Endothelial cell of umbilical vein (primary cell): ENCODE data around the gene MAP6D1. TPM values are rescaled to one million over a fixed set of nuclear protein-coding genes. Genes with fewer than 3 reads are reported as not detected.

Experiments
- BruUV-seq: library from RNA; stranded (reverse); fragments of 400-500 nt; replicated peaks from 2 replicates; lab custom pipeline; 2021; lab: Mats Ljungman, UMichigan
- CTCF ChIA-PET: fragments of 300-600, 350-600 bp; sonication (Branson Sonifier 250); formaldehyde crosslinking; loops from one replicate; lab custom pipeline; 2021; ENCODE audit warnings: antibody characterized with exemption, inconsistent platforms; lab: Charles Lee
- POLR2A ChIA-PET: fragments of 300-600, 350-600 bp; sonication (Branson Sonifier 250); formaldehyde crosslinking; loops from one replicate; lab custom pipeline; 2021; ENCODE audit warnings: antibody characterized with exemption, inconsistent platforms; lab: Charles Lee
- DNase-seq: peaks from one replicate; pipeline ENCODE4 v3.0.0-alpha.2; 2011; ENCODE audit warnings: low read depth, low spot score
- FAIRE-seq: peaks from 2 replicates; lab custom pipeline; 2011; peaks lifted over from hg19 to GRCh38; lab: Jason Lieb, UNC
- H2AFZ ChIP-seq: 2 replicates; pipeline ENCODE4 v1.6.0; 2012; ENCODE audit warnings: low read depth, low read length, control low read depth, inconsistent platforms
- H3K27ac ChIP-seq: 2 replicates; pipeline ENCODE4 v1.5.1; 2011; ENCODE audit warnings: low read depth, mild to moderate bottlenecking, control low read depth, low read length, moderate library complexity; ENCODE audit not compliant: insufficient read depth
- H3K27me3 ChIP-seq, 2 experiments: 2 replicates each; pipeline versions ENCODE4 v1.6.0 to v1.6.1; 2011; ENCODE audit warnings: low read length in 2 of 2, mixed read lengths in 1 of 2; ENCODE audit not compliant: control insufficient read depth in 2 of 2, insufficient read depth in 2 of 2
- H3K36me3 ChIP-seq, 2 experiments: 2 replicates in 1 of 2; 3 replicates in 1 of 2; pipeline ENCODE4 v1.5.1; 2011; ENCODE audit warnings: low read length in 2 of 2, mild to moderate bottlenecking in 1 of 2, moderate library complexity in 1 of 2; ENCODE audit not compliant: control insufficient read depth in 2 of 2, insufficient read depth in 2 of 2; ENCODE audit errors: extremely low read depth in 1 of 2
- H3K4me1 ChIP-seq: 3 replicates; pipeline ENCODE4 v1.5.1; 2011; ENCODE audit warnings: mild to moderate bottlenecking, low read length; ENCODE audit not compliant: control insufficient read depth, insufficient read depth; ENCODE audit errors: extremely low read depth
- H3K4me2 ChIP-seq: 2 replicates; pipeline ENCODE4 v1.6.1; 2011; ENCODE audit warnings: low read length, control low read depth, mixed read lengths; ENCODE audit not compliant: insufficient read depth
- H3K4me3 ChIP-seq, 3 experiments: fragments of 200-600 bp in 1 of 3; sonication (generic), shearing (Covaris generic) in 1 of 3; replicated peaks in 1 of 3; 2 replicates each; pipeline ENCODE4 v1.5.1; 2011 to 2016; ENCODE audit warnings: control low read depth in 3 of 3, low read length in 3 of 3, mild to moderate bottlenecking in 2 of 3, inconsistent platforms in 1 of 3, low read depth in 1 of 3, moderate library complexity in 1 of 3; ENCODE audit not compliant: insufficient read depth in 1 of 3
- H3K79me2 ChIP-seq: 2 replicates; pipeline ENCODE4 v1.6.0; 2012; ENCODE audit warnings: low read length, inconsistent platforms; ENCODE audit not compliant: control insufficient read depth, insufficient read depth
- H3K9ac ChIP-seq: replicated peaks from 2 replicates; pipeline ENCODE3; 2011; ENCODE audit warnings: low read length, control low read depth; ENCODE audit not compliant: insufficient read depth; ENCODE audit errors: extremely low read depth
- H3K9me1 ChIP-seq: replicated peaks from 3 replicates; pipeline ENCODE4 v1.6.0; 2011; ENCODE audit warnings: mild to moderate bottlenecking, low read length; ENCODE audit not compliant: control insufficient read depth, insufficient read depth; ENCODE audit errors: extremely low read depth
- H3K9me3 ChIP-seq: replicated peaks from 2 replicates; pipeline ENCODE4 v1.5.1; 2012; ENCODE audit warnings: low read length, inconsistent platforms; ENCODE audit not compliant: control insufficient read depth, insufficient read depth
- H4K20me1 ChIP-seq: replicated peaks from 2 replicates; pipeline ENCODE3; 2011; ENCODE audit warnings: mild to moderate bottlenecking, low read length; ENCODE audit not compliant: control insufficient read depth, insufficient read depth; ENCODE audit errors: extremely low read depth
- EZH2 ChIP-seq: IDR thresholded peaks from 2 replicates; pipeline ENCODE4 v1.6.1; 2012; ENCODE audit warnings: borderline replicate concordance, low read depth, mild to moderate bottlenecking, moderate library complexity, low read length, inconsistent platforms; ENCODE audit not compliant: severe bottlenecking
- FOS ChIP-seq: IDR thresholded peaks from 2 replicates; pipeline ENCODE4 v1.6.1; 2011; ENCODE audit warnings: mild to moderate bottlenecking, low read length, moderate library complexity, borderline replicate concordance; ENCODE audit not compliant: insufficient read depth
- GATA2 ChIP-seq: IDR thresholded peaks from 2 replicates; pipeline ENCODE4 v1.7.0; 2011; ENCODE audit warnings: low read depth, mild to moderate bottlenecking, moderate library complexity, mixed read lengths, low read length; ENCODE audit not compliant: insufficient read length, insufficient read depth
- JUN ChIP-seq: IDR thresholded peaks from 2 replicates; pipeline ENCODE4 v1.6.1; 2011; ENCODE audit warnings: borderline replicate concordance, low read depth; ENCODE audit not compliant: insufficient read length, insufficient read depth
- MYC ChIP-seq: IDR thresholded peaks from one replicate; pipeline ENCODE4 v1.6.1; 2011; ENCODE audit warnings: mild to moderate bottlenecking, low read depth, low read length
- POLR2A ChIP-seq: IDR thresholded peaks from 2 replicates; pipeline ENCODE4 v1.6.1; 2012; ENCODE audit warnings: low read depth, mild to moderate bottlenecking, control low read depth, low read length
- POLR2AphosphoS5 ChIP-seq: IDR thresholded peaks from 2 replicates; pipeline ENCODE4 v1.6.1; 2012; ENCODE audit warnings: low read depth, mild to moderate bottlenecking, control low read depth, low read length, moderate library complexity; ENCODE audit not compliant: insufficient read depth
- dilution Hi-C: fragments of 300-500 bp; cut with MboI; formaldehyde crosslinking; loops from one replicate; pipeline ENCODE4 v1.15.0; 2019; ENCODE audit warnings: low sequenced_read_pairs; ENCODE audit not compliant: extremely low pct_ligation_motif_present
- intact Hi-C: fragments of 100-400 bp; cut with micrococcal nuclease; formaldehyde crosslinking; loops from one replicate; pipeline ENCODE4 v1.10.0; 2022
- polyA plus RNA-seq, 4 experiments: library from polyadenylated mRNA; depleted of rRNA in 3 of 4; stranded (reverse) in 3 of 4; unstranded in 1 of 4; fragments of >200 nt; gene quantifications; 2 replicates each; pipeline versions ENCODE4 v1.2.1 to v1.2.3, GENCODE V29; 2011 to 2012; ENCODE audit warnings: missing spikeins in 1 of 4
- total RNA-seq: library from RNA; stranded (reverse); gene quantifications from 2 replicates; pipeline ENCODE4 v1.2.3, GENCODE V29; 2021
- TF ChIP-seq, protein P1 (sequence below): IDR thresholded peaks from 2 replicates; pipeline ENCODE4 v1.6.1; 2011; ENCODE audit not compliant: insufficient read depth, insufficient read length
- TF ChIP-seq, protein P2 (sequence below), 2 donors: IDR thresholded peaks; 1 replicate in 1 of 2; 2 replicates in 1 of 2; pipeline ENCODE4 v1.5.1; 2011; ENCODE audit warnings: low read length in 2 of 2, mild to moderate bottlenecking in 2 of 2, moderate library complexity in 2 of 2, control low read depth in 1 of 2, inconsistent platforms in 1 of 2, low read depth in 1 of 2; ENCODE audit not compliant: insufficient read depth in 1 of 2; ENCODE audit errors: extremely low read depth in 1 of 2

MAP6D1 gene
- total and polyA plus RNA-seq, 2 donors (not counting 3 experiments of a cell fraction or from before 2014, with no cell fraction given): 2.4 to 3.5 TPM

GRCh38 chr3:183822631-183823030 is 2.7 kb downstream of the MAP6D1 start:
- intact Hi-C loops: no loop called here
- DNase-seq (no peak), FAIRE-seq (no peak)
- H3K9me1 ChIP-seq: no peaks in the 10 kb centered on the region
- H3K27me3 ChIP-seq: no peaks in the 10 kb centered on the region
- POLR2A ChIA-PET: no interaction called here
- H2AFZ ChIP-seq: no peak overlapping the region
- no peaks in the 10 kb centered on the region for H3K9me3 ChIP-seq
- dilution Hi-C loops: no loop called here
- H4K20me1 ChIP-seq: no peaks in the 10 kb centered on the region
- no peak overlapping the region for H3K4me3 ChIP-seq
- H3K79me2 ChIP-seq: no peaks in the 10 kb centered on the region
- no peak overlapping the region for H3K4me2 ChIP-seq
- peaks cover 8% of the 10 kb centered on the region for H3K4me1 ChIP-seq
- H3K36me3 ChIP-seq: no peaks in the 10 kb centered on the region
- H3K9ac ChIP-seq: no peak overlapping the region
- no peak for TF ChIP-seq EZH2
- no peak for TF ChIP-seq POLR2AphosphoS5
- TF ChIP-seq FOS: no peak
- no peak for TF ChIP-seq JUN
- TF ChIP-seq MYC: no peak
- TF ChIP-seq GATA2: no peak
- CTCF ChIA-PET: interaction anchor here (1.6 to 2.4 kb wide), 2 partner anchors 9 to 13 kb away, joined by 4 to 7 read pairs; no protein-coding TSS in a partner anchor
- BruUV-seq: no TSS peak
- no peak overlapping the region for H3K27ac ChIP-seq

- H3K9ac ChIP-seq: no peak overlapping the region
- FAIRE-seq (no peak), DNase-seq (no peak)
- no peak overlapping the region for H2AFZ ChIP-seq
- ChIA-PET CTCF (no interaction called here), POLR2A (no interaction called here)
- no peak overlapping the region for H3K4me2 ChIP-seq
- intact Hi-C loops: no loop called here
- no peaks in the 10 kb centered on the region for H3K27me3 ChIP-seq
- dilution Hi-C loops: no loop called here
- no TSS peak for BruUV-seq
- H3K9me3 ChIP-seq: no peaks in the 10 kb centered on the region
- no peaks in the 10 kb centered on the region for H3K9me1 ChIP-seq
- peaks cover 8% of the 10 kb centered on the region for H3K4me1 ChIP-seq
- peaks cover 0 to 2% of the 10 kb centered on the region in 2 experiments for H3K36me3 ChIP-seq
- TF ChIP-seq POLR2A (no peak), MYC (no peak), EZH2 (no peak), JUN (no peak), FOS (no peak), POLR2AphosphoS5 (no peak), GATA2 (no peak)
- TF ChIP-seq, protein P1, sequence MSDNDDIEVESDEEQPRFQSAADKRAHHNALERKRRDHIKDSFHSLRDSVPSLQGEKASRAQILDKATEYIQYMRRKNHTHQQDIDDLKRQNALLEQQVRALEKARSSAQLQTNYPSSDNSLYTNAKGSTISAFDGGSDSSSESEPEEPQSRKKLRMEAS: no peak
- TF ChIP-seq, protein P2, sequence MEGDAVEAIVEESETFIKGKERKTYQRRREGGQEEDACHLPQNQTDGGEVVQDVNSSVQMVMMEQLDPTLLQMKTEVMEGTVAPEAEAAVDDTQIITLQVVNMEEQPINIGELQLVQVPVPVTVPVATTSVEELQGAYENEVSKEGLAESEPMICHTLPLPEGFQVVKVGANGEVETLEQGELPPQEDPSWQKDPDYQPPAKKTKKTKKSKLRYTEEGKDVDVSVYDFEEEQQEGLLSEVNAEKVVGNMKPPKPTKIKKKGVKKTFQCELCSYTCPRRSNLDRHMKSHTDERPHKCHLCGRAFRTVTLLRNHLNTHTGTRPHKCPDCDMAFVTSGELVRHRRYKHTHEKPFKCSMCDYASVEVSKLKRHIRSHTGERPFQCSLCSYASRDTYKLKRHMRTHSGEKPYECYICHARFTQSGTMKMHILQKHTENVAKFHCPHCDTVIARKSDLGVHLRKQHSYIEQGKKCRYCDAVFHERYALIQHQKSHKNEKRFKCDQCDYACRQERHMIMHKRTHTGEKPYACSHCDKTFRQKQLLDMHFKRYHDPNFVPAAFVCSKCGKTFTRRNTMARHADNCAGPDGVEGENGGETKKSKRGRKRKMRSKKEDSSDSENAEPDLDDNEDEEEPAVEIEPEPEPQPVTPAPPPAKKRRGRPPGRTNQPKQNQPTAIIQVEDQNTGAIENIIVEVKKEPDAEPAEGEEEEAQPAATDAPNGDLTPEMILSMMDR (IDR thresholded peaks at IDR 0.05; ENCODE audit: extremely low read depth in 1 of 2, insufficient read depth in 1 of 2, low read depth in 1 of 2, low read length in 2 of 2): no peak
- no peak overlapping the region for H3K4me3 ChIP-seq
- H3K79me2 ChIP-seq: no peaks in the 10 kb centered on the region
- H3K27ac ChIP-seq: no peak overlapping the region
- H4K20me1 ChIP-seq: no peaks in the 10 kb centered on the region
Observed at GRCh38 chr3:183819831-183820230, 5.5 kb downstream of the MAP6D1 start.
